GM19035 (cell line): ENCODE data around the gene HOXD13.

ENCODE experiments used
- ATAC-seq: cut with Tn5 transposase; IDR thresholded peaks from one replicate; pipeline ENCODE4 v1.9.1; 2021; ENCODE audit not compliant: unreplicated experiment

Gene HOXD13

DNA sequence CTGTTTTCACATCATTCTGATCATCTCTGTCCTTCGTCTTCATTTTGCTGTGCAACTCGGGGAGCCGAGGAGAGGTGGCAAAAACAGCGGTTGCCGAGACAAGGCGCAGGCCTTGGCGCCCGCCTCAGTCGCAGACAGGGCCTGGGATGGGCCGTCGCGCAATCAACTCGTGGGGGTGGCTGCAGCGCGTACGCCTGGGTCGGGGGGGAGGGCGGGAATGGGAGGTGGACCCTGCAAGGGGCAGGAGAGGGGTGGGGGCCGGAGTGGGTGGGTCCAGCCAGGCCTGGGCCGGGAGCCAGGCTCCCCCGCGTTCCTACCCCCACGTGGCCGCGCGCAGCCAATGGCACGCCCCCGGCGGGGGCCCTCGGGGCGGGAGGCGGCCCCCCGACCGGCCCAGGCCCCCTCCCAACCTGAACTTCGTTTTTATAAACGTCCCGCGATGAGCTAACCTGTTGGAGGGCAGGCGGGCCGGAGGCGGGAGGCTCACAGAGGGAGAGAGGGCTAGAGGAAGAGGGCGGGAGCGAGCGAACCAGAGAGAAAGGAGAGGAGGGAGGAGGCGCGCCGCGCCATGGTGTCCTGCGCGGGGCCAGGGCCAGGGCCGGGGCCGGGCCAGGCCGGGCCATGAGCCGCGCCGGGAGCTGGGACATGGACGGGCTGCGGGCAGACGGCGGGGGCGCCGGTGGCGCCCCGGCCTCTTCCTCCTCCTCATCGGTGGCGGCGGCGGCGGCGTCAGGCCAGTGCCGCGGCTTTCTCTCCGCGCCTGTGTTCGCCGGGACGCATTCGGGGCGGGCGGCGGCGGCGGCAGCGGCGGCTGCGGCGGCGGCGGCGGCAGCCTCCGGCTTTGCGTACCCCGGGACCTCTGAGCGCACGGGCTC, at the start of gene HOXD13:
Gene HOXD13 (plus strand): TSS at position 452 of the 875 bp plus-strand sequence. CDS start 170 bp downstream, at position 622.
- ATAC-seq = no peak

DNA sequence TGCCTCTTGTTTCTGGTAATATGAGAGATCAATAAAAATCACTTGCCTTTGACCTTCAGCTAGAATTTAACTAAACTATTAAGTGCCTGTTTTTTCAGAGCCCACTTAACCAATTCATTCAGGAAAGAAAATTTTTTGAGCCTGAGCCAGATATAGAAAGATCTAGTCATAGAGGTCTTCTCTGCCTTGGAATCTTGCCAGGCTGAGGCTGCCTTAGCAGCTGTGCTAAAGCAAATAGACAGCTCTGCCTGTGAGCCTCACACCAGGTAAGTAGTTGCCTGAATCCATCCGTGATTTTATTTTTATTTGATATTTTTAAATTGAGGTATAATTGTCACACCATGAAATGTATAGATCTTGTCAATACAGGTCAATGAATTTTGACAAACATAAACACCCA, 36.1 kb upstream of the HOXD13 start:
- ATAC-seq = no peak

DNA sequence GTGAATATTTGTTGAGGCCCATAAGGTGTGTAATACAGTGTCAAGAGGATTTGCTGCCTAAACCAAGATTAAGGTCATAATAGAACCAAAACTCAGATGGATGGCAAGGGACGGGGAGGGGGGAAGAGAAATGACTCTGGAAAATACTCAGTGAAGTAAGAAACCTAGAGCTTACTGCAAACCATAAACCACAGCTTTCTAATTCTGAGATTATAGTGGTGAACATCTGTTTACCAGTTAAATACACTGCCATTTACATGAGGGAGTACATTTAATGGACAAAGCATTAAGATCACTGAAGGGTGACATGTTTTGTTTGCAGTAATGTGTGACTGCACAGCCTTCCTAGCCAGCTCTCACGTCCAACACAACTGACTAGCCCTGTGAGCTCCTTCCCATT, 28.6 kb upstream of the HOXD13 start:
- no peak for ATAC-seq

DNA sequence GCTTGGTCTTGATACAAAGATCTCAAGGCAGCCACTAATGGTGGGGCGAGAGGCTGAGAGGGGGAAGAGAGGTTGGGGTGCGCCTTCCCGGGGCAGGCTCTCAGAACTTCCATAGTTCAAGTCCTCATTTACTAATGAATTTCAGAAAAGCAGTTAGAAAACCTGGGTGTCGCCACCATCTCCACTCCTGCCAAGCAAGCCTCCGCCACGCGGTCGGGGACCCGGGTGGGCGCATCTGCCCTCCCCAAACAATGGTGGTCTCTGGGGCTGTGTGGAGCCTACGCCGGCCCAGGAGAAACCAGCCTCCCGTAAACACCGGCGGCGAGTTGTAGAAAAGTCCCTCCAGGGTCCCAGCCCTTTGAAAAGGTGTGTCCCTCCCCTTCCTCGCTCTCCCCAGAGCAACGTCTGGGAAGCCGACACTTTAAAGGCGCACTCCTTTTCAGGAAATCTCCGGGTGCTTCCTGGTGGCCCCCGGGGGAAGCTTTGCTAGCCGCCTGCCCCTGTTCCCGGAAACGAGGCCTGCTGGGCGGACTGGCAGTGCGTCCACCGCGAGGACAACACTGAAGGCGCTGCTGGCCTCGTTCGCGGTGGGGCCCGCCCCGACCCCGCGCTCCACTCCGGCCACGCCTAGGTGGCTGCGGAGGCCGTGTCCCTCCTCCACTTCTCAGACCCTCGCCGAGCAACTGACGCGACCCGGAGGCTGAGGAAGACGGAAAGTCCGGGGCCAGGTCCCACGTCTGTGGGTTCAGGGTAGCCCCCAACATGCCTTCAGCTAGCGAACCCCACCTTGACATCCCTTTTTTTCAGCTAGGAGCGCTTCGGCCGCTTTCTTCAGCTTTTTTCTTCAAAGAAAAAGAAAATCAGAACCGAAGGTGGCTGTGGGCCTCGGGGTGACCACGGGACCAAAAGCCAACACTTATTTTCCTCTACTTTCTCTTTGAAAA, 25.6 kb upstream of the HOXD13 start:
- no peak for ATAC-seq

DNA sequence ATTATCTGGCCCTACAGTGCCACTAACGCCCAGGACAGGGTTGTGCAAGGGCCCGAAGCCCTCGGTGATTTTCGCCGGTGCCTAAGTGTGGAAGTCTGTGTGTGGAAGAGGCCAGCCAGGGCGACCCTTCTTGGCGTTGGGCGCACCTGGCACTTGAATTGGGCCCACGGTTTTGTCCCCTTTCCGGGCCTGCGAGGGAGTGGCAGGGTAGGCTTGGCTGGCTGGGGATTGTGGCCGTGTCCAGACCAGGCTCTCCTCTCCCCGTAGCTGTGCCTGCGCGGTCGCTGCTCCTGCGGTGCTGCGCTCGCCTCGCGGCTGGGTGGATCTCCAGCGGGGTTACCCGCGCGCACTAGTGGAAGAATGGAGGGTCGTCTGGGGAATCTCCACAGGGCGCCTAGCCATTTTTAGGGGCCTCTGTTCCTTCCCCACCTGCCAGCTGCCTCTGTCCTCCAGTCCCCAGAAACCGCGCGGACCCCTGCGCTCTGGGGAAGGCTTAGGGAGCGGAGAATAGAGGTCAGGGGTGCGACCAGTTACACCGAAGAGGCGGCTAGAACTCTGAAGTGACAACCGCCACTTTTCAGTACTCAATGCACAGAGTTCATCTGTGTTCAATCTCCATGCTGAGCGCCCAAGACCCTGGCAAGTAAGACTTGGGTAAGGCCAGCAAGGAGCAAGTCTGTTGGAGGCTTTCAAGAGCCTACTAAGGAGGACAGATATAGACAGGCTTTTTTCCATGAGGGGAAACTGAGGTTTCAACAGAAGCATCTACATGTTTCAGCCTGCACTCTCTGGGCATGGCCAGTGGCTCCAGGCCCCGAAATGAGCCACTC, 24.7 kb upstream of the HOXD13 start:
- ATAC-seq = no peak

DNA sequence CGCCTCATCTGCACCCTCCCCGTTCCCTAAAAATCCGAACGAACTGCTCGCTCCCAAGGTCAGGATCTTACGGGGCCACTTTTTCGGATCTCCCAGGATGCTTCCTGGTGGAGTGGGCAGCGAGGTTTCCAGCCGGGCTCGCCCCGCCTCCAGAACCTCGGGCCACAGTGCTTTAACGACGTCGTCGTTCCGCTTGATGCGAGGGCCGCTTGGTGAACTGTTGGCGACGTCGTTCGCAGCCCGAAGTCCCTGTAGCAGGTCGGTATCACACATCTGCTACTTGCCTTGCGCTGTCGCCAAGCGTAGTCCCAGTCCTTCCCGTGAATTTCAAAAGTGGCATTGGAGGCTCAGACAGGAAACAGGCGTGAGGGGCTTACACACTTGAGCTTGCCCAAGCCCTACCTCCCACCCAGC, 24.1 kb upstream of the HOXD13 start:
- ATAC-seq = no peak

DNA sequence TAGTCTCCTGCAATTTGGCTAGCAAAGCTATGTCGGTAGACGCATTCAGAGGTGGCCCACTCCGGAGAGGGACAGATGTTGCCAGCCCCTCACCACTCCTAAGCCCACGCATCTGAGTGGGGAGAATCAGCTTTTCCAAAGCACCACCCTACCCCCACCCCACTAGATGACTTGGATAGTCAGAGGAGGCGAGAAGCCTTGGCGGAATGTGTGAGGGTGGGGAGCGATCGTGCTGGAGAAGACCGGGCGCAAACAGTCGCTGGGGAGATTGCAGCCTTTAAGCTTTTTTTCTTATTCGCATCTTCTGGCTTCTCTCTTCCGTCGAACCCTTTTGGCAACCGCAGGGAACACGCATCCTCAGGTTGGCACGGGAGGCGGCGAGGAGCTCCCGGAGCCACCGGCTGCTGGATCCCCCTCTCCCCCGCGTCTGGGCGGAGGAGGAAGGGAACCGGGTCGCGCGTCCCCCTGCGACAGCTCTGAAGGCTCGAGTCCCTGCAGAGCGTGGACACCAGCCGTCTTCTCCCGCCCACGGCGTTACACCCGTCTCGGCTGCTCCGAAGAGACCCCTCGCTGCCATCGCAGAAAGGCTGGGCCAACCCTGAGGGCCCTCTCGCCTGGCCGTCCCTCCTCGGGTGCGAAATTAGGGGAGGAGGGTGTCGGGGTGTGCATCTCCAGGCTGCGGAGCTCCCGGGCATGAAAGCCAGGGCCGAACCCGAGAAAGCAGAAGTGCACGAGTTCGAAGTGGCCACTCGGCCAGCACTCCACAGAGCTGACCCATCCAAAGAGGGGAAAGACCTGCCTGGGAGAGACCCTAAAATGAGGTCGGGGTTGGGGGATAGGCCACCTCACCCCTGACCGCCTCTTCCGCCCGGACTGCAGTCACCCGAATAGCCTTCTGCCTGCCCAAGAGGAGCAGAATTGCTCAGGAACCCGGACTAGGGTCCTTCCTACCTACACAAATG, 20.9 kb upstream of the HOXD13 start:
- no peak for ATAC-seq

DNA sequence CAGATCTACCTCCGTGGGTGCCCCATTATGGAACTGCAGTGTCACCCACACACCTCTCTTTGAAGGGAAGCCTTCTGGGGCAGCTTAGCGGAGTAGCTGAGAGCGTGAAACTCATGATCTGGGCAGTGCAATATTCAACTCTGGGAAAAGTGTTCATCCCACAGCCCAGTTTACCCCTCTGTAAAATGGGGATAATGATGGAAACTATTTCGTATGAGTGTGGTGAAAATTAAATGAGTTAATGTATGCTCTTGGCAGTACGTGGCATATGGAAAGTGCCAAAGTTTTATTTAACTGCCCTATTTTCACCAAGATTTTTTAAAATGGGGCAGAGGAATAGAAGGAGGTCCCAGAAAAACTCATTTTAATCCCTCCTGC, 20.2 kb upstream of the HOXD13 start:
- no peak for ATAC-seq

DNA sequence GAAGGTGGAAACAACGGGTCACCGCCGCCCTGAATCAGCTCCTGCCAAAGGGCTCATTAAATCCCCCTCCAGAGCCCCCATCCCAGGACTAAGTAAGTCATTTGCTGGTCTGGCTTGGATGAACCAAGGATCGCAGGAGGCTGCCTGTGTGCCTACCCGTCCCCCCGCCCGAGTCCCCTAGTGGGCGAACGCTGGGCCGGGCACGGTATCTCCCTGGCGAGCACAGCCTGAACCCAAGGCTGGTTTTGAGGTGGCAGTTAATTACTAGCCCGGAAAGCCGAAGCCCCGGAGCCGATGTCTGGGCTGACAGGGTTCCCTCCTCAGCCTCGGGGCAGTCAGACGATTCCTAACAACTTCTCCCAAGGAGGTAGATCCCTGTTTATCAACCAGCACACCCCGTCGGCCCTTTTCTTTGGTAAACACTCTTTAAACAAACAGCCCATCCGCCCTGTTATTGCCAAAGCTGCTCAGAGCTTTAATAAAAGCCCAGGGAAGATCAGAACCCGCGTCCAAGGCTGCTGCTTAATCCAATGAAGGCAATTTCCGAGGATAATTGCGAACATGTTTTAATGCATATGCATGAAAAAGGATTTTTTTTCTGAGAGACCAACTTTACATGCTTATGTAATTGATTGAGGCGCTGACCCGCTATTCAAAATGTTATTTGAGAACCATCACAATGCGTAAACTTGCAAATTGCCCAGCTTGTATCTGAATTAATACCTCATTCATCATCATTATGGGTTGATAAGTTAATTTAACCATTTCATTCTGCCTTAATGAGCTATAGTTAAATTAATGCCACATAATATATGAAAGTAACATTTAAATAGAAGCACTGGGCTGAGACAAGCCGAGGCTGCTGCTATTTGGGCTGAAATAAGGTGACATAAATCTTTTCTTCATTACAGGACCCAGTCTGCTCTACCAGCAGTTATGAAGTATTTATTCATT, 19.3 kb upstream of the HOXD13 start:
- no peak for ATAC-seq

DNA sequence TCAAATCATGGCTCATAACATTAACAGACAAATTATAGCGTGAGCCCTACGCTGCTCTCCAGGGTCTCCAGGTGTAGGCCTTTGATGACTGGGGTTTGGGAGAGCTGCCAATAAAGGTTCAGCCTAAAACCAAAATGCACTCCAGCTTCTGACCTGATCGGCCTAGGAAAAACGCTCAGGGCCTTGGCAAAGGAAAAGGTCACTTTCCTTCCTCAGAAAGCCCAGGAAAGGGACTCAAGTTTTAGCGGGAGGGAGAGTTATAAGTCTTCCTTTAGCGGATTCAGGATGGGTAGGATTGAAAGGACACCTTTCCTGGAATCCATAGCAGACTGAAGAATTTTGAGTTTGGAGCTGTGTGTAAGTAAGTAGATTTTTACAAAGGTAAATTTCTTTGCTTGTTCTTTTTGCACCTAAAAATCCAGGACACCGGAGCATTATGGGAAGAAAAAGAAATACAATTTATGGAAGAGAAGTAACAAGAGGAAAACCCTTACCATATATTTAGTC, 17.5 kb upstream of the HOXD13 start:
- no peak for ATAC-seq

DNA sequence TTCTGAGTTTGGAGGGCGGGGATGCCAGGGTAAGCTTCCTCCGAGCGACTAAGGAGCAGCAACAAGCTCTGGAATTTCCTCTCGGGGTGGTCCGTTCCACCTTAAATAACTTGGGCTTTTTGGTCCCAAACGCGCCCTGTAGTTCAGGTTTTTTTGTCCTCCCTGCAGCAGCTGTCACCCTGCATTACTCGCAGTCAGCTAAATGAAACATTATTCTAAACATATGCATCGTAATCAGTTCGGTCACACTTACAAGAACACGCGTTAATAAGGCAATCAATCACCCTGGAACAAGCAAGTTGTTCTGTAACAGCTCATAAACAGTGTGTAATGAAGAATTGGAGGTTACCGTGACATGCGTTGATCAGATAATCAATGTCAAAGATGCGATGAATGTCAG, 17.0 kb upstream of the HOXD13 start:
- no peak for ATAC-seq

DNA sequence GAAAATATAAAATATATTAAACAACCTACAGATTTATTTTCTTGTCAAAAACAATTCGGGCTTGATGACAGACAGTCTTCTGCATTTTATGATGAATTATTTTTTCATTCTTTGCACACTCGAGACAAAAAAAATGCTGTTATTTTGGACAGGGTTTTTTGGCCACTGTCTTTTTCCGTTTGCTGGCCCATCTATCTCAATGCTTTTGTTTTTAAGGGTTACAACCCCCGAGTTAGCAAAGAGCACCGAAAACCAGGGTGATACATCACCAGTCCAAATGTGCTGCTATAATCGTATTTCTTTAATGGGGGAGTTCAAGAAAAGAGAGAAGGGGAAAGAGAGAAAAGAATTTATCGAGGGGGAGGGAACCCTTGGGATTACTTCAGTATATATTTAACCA, 16.5 kb upstream of the HOXD13 start:
- ATAC-seq = no peak

DNA sequence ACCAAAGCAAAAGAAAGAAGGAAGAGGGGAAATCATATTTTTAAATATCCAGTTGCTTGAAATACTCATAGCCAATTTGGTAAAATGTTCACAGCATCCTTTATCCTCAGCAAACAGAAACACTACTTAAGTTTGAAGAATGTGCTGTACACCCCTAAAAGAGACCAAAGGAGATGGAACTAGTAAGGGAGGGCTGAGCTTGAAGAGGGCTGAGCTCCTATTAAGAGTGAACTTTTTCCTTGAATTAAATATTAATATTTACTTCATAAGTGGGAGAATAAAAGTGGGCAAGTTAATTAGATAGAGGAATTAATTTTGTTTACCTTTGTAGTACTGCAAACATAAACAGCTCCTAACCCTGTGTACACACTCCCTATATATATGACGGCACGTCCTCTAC, 15.7 kb upstream of the HOXD13 start:
- no peak for ATAC-seq

DNA sequence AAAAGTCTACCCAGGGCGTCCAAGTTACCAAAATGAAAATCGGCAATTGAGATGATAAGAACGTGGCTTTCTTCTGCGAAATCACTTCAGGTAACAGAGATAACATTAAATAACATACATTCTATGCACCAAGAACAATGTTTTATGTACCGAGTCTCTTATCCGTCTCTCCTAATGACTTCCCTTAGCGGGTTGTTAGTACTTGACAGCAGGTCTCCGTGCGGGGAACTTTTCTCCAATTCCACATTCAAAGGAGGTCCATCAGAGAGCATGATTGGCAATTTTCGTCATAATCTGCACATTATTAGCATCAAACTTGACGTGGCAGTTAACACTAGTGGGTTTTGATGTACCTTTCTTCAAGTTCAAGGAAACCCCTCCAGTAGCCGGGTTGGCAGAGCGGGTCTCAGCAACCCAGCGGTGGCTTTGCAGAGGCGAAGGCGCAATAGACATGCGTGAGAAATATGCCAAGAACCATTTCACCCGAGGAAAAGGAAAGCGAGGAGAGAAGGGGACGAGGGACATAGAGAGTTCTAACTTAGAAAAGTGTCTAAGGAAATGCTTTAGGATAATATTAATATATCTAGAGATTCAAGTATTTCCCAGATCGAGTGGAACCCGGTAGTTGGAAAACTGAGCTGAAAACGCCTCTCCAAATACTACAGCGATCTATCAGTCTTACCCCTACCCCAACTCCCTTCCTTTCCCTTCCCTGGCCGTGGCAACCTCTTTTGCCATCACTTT, 13.8 kb upstream of the HOXD13 start:
- no peak for ATAC-seq

DNA sequence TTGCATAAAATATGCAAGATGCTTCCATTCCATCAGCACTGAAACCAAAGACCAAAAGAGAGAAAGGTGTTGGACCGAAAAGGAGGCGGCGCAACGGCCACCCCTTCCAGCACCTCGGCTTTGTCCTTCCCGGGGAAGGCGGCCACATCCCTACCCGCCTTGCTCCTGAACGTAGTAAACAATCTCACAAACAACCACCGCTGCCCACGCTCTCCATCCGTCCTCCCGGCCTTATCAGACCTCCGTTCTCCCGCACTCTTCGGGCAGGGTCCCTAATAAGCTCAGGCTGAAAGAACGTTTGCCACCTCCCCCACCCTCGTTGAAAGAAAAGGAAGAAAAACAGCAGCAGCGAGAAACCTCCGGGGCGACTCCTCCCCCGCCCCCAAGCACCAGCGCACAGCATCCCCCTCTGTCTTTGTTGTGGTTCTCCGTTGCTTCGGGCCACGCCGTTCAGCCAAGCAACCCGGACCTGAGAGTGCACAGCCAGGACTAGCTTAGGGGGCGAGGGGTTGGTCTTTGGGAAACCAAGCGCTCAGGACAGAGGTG, 13.2 kb upstream of the HOXD13 start:
- ATAC-seq = no peak

DNA sequence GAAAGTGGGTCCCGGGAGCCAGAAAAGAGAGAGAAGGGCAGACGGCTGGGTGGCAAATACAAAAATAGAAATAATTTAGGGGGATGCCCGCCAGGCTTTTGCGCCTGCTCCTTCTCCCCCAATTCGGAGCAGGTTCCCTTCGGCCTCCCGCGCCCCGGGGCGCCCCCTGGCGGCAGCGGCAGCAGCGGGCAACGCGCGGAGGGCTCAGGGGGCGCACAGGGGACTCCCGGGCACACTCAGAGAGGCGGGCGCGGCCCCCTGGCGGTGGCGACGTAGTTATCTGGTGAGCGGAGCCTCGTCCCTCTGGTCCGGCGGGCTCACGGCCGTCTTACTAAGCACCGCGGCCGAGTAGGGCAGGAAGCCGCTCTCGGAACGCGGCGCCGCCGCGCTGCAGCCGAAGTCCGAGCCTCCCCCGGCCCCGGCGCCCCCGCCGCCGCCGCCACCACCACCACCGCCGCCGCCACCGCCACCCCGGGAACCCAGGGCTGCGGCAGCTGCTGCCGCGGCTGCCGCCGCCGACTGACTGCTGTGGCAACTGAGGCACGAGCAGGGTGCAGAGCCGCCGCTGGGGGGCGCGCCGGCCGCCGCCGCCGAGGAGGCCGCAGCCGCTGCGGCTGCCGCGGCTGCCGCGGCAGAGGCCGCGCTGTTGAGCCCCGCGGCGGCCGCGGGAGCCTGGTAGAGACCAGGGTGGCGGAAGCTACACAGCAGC, 12.5 kb upstream of the HOXD13 start:
- ATAC-seq = no peak
